H1 (cell line): Measurements from ENCODE around the gene FUNDC2. TPM values are rescaled to one million over a fixed set of nuclear protein-coding genes. Genes with fewer than 3 reads are reported as not detected.

ENCODE experiments used
- CHD7 ChIP-seq: fragments of 300-600 bp; sonication (generic); IDR thresholded peaks from 2 replicates; pipeline ENCODE4 v1.7.1; 2012; ENCODE audit warnings: low read length, moderate library complexity, mild to moderate bottlenecking, inconsistent platforms; ENCODE audit not compliant: insufficient replicate concordance
- KDM1A ChIP-seq: fragments of 200-600, 300-600 bp; sonication (generic); IDR thresholded peaks from 2 replicates; pipeline ENCODE4 v1.7.1; 2016; ENCODE audit warnings: mild to moderate bottlenecking, low read length, borderline replicate concordance
- polyA plus RNA-seq, 7 experiments: library from polyadenylated mRNA; depleted of rRNA in 3 of 7; stranded (reverse) in 5 of 7; unstranded in 2 of 7; fragments of >200 nt in 5 of 7; fragments of 200-250 nt in 2 of 7; gene quantifications; 1 replicate in 5 of 7; 2 replicates in 1 of 7; 4 replicates in 1 of 7; pipeline versions ENCODE4 v1.2.1 to v1.2.3, GENCODE V29; 2011 to 2013; ENCODE audit warnings: missing spikeins in 2 of 7, mixed read lengths in 2 of 7
- total RNA-seq: library from RNA; stranded (reverse); fragmentation: NEBNext Ultra II Directional; extraction: Animal tissue kit (Norgen Biotek cat#: 25700); gene quantifications from 2 replicates; pipeline ENCODE4 v1.2.1, GENCODE V29; 2021

FUNDC2 gene
- total and polyA plus RNA-seq, 2 of the 8 experiments (the other 6 are each of a cell fraction or from before 2014, with no cell fraction given), result 67.7 to 93.7 TPM

GRCh38 chrX:155105919-155106318, 79.3 kb downstream of the FUNDC2 start (continued):
- TF ChIP-seq CHD7, result no peak
- no peak for TF ChIP-seq KDM1A
- TF ChIP-seq, all 59 proteins: peak for 0
